Mesenchymal stem cell (in vitro differentiated cells and primary cell): ENCODE results near the gene FAM170B.

ENCODE experiments used
- DNase-seq: peaks from one replicate; pipeline ENCODE4 v3.0.0-alpha.2; 2013
- H2AFZ ChIP-seq: one replicate; pipeline ENCODE4 v1.6.1; 2013; ENCODE audit warnings: low read depth, mild to moderate bottlenecking, control low read depth, inconsistent platforms, low read length, moderate library complexity
- H2AK5ac ChIP-seq: 2 replicates; pipeline ENCODE4 v1.6.1; 2013; ENCODE audit warnings: low read length, moderate library complexity, mild to moderate bottlenecking, inconsistent platforms; ENCODE audit not compliant: severe bottlenecking
- H2BK120ac ChIP-seq: one replicate; pipeline ENCODE4 v1.6.1; 2013; ENCODE audit warnings: low read depth, mild to moderate bottlenecking, inconsistent platforms, low read length, moderate library complexity
- H2BK12ac ChIP-seq, 2 experiments: one replicate each; pipeline ENCODE4 v1.6.1; 2013; ENCODE audit warnings: inconsistent platforms in 2 of 2, low read length in 2 of 2, mild to moderate bottlenecking in 2 of 2, moderate library complexity in 2 of 2, control low read depth in 1 of 2
- H2BK15ac ChIP-seq: one replicate; pipeline ENCODE4 v1.6.1; 2013; ENCODE audit warnings: mild to moderate bottlenecking, low read depth, inconsistent platforms; ENCODE audit not compliant: poor library complexity, severe bottlenecking
- H2BK5ac ChIP-seq: 2 replicates; pipeline ENCODE4 v1.6.1; 2013; ENCODE audit warnings: low read depth, mild to moderate bottlenecking, low read length, control low read depth, inconsistent platforms; ENCODE audit not compliant: poor library complexity, severe bottlenecking
- H3K14ac ChIP-seq, 2 experiments: one replicate each; pipeline ENCODE4 v1.6.1; 2013; ENCODE audit warnings: inconsistent platforms in 2 of 2, low read length in 2 of 2, control low read depth in 1 of 2, mild to moderate bottlenecking in 1 of 2, moderate library complexity in 1 of 2
- H3K18ac ChIP-seq, 2 experiments: one replicate each; pipeline ENCODE4 v1.6.1; 2013; ENCODE audit warnings: inconsistent platforms in 2 of 2, low read length in 2 of 2, control low read depth in 1 of 2, low read depth in 1 of 2, mild to moderate bottlenecking in 1 of 2
- H3K23ac ChIP-seq, 2 experiments: one replicate each; pipeline ENCODE4 v1.6.1; 2013; ENCODE audit warnings: inconsistent platforms in 2 of 2, low read length in 2 of 2, mild to moderate bottlenecking in 2 of 2, moderate library complexity in 2 of 2, control low read depth in 1 of 2
- H3K27ac ChIP-seq: 2 replicates; pipeline ENCODE4 v1.5.1; 2013; ENCODE audit warnings: mild to moderate bottlenecking, moderate library complexity, low read length, control low read depth, inconsistent platforms; ENCODE audit not compliant: poor library complexity, severe bottlenecking
- H3K27me3 ChIP-seq, 2 experiments: 2 replicates each; pipeline versions ENCODE4 v1.6.1 to v1.7.0; 2013; ENCODE audit warnings: low read length in 2 of 2, mild to moderate bottlenecking in 2 of 2, moderate library complexity in 2 of 2, control low read depth in 1 of 2, inconsistent platforms in 1 of 2; ENCODE audit not compliant: control insufficient read depth in 1 of 2, insufficient read depth in 1 of 2
- H3K36me3 ChIP-seq, 2 experiments: 2 replicates each; pipeline versions ENCODE4 v1.6.1 to v1.7.0; 2013; ENCODE audit warnings: low read length in 2 of 2, control low read depth in 1 of 2, inconsistent platforms in 1 of 2, low read depth in 1 of 2, mild to moderate bottlenecking in 1 of 2; ENCODE audit not compliant: insufficient read depth in 2 of 2, control insufficient read depth in 1 of 2
- H3K4ac ChIP-seq, 2 experiments: one replicate each; pipeline ENCODE4 v1.6.1; 2013; ENCODE audit warnings: inconsistent platforms in 2 of 2, low read length in 2 of 2, mild to moderate bottlenecking in 2 of 2, moderate library complexity in 2 of 2, control low read depth in 1 of 2, low read depth in 1 of 2
- H3K4me1 ChIP-seq: 2 replicates; pipeline ENCODE4 v1.6.1; 2013; ENCODE audit warnings: low read depth, low read length, control low read depth; ENCODE audit not compliant: control insufficient read depth, insufficient read depth
- H3K4me2 ChIP-seq: 2 replicates; pipeline ENCODE4 v1.6.1; 2013; ENCODE audit warnings: low read length, mild to moderate bottlenecking, inconsistent platforms; ENCODE audit not compliant: poor library complexity, severe bottlenecking
- H3K4me3 ChIP-seq, 2 experiments: 2 replicates each; pipeline versions ENCODE4 v1.5.1 to v1.7.0; 2013; ENCODE audit warnings: low read length in 2 of 2, mild to moderate bottlenecking in 2 of 2, control low read depth in 1 of 2, low read depth in 1 of 2; ENCODE audit not compliant: insufficient read depth in 1 of 2
- H3K79me1 ChIP-seq: replicated peaks from 2 replicates; pipeline ENCODE4 v1.6.1; 2013; ENCODE audit warnings: mild to moderate bottlenecking, control low read depth, low read length, inconsistent platforms; ENCODE audit not compliant: poor library complexity, severe bottlenecking
- H3K9ac ChIP-seq: 2 replicates; pipeline ENCODE4 v1.7.0; 2013; ENCODE audit warnings: mild to moderate bottlenecking, low read length, moderate library complexity
- H3K9me3 ChIP-seq: 2 replicates; pipeline ENCODE4 v1.7.0; 2013; ENCODE audit warnings: mild to moderate bottlenecking, low read length; ENCODE audit not compliant: control insufficient read depth
- H4K8ac ChIP-seq: one replicate; pipeline ENCODE4 v1.6.1; 2013; ENCODE audit warnings: inconsistent platforms, mild to moderate bottlenecking, low read length, moderate library complexity
- H4K91ac ChIP-seq: one replicate; pipeline ENCODE4 v1.6.1; 2013; ENCODE audit warnings: mild to moderate bottlenecking, low read length, inconsistent platforms
- WGBS: methylation state at CpG from one replicate; pipeline ENCODE4 v1.1.7; 2013; ENCODE audit warnings: mixed read lengths; 5-methylcytosine and 5-hydroxymethylcytosine counted together

FAM170B gene

DNA sequence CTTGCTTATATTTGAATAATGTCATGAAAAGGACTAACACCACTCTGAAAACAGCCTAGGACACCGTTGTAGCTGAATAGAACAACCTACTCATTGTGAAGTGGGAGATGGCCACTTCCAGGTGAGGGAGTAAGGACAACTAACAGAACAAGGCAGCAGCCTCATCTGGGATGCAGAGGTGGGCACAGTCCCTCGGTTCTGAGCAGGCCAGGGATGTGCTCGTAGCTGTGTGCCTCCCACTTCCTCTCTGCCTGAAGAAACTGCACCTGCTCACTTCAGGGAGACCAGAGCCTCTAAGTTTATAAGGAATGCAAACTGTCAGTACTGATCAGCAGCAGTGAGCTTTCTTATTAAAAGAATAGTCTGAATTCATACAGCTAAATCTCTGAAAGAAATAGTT lies 21.0 kb downstream of the FAM170B start:
- WGBS, result 42% methylated on average over 3 of the region's 3 CpGs
- Histone ChIP-seq H3K27me3 (peaks cover 0 to 25% of the 10 kb centered on the region in 2 experiments), H2BK12ac (no peak overlapping the region), H3K36me3 (no peaks in the 10 kb centered on the region), H3K4me1 (peaks cover 10% of the 10 kb centered on the region), H3K9ac (no peak overlapping the region), H2AK5ac (no peak overlapping the region), H2BK15ac (no peak overlapping the region), H3K9me3 (no peaks in the 10 kb centered on the region), H3K79me1 (peaks cover 8% of the 10 kb centered on the region), H2BK120ac (no peak overlapping the region), H3K14ac (no peak overlapping the region), H3K4me2 (no peak overlapping the region), H3K23ac (no peak overlapping the region), H3K4me3 (no peak overlapping the region), H2BK5ac (no peak overlapping the region), H3K27ac (no peak overlapping the region), H4K91ac (no peak overlapping the region), H4K8ac (no peak overlapping the region), H3K4ac (no peak overlapping the region), H2AFZ (no peak overlapping the region), H3K18ac (no peak overlapping the region)
- no peak for DNase-seq

DNA sequence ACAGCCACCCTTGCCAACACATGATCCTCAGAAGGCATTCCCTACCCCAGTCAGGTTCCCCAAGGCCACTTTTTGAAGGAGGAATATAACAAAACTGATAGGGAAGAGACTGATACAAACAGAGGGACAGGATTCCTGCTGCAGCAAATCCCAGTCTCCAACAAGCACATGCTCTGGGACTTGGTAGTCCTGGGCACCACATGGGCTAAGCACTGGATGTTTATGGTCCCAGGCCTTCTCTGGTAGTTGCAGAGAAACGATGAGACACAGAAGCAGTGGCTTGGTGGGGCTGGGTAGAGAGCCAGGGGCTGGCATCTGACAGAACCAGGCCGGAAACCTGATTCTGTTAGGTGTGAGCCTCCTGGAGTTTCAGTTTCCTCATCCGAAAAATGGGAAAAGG lies 21.7 kb downstream of the FAM170B start:
- Histone ChIP-seq H2BK120ac (no peak overlapping the region), H3K79me1 (peaks cover 8% of the 10 kb centered on the region), H2BK5ac (no peak overlapping the region), H3K27ac (no peak overlapping the region), H3K9ac (no peak overlapping the region), H3K27me3 (peaks cover 0 to 24% of the 10 kb centered on the region in 2 experiments), H3K23ac (no peak overlapping the region), H3K4me1 (peaks cover 10% of the 10 kb centered on the region), H2AFZ (no peak overlapping the region), H3K4ac (no peak overlapping the region), H3K9me3 (no peaks in the 10 kb centered on the region), H4K8ac (no peak overlapping the region), H3K14ac (no peak overlapping the region), H3K18ac (no peak overlapping the region), H3K4me3 (no peak overlapping the region), H3K36me3 (peaks cover 5 to 7% of the 10 kb centered on the region in 2 experiments), H4K91ac (no peak overlapping the region), H2BK15ac (no peak overlapping the region), H2AK5ac (no peak overlapping the region), H2BK12ac (no peak overlapping the region), H3K4me2 (no peak overlapping the region)
- 73% methylated on average over 3 of the region's 3 CpGs for WGBS
- no peak for DNase-seq

DNA sequence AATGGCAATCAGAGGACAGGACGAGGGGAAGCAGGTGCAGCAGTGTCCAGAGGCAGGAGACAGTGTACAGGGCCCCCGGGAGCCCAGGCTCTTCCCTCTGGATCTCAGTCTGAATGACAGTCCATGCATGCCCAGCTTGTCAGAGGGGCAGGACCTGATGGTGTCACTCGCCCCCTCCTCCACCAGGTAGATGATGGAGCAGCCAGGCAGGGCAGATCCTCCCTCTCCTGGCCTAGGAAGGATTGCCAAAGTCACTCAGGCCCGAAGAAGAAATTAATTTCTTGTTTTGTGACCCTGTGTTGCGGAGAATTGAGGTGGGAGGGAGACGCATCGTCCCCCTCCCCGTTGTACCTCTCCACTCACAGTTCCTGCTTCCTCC lies 22.5 kb downstream of the FAM170B start:
- DNase-seq, result no peak
- Histone ChIP-seq H2BK5ac (no peak overlapping the region), H3K36me3 (peaks cover 9% of the 10 kb centered on the region in 2 experiments), H3K4ac (no peak overlapping the region), H2AK5ac (no peak overlapping the region), H3K23ac (no peak overlapping the region), H2BK12ac (no peak overlapping the region), H2AFZ (no peak overlapping the region), H3K9me3 (no peaks in the 10 kb centered on the region), H3K79me1 (peaks cover 8% of the 10 kb centered on the region), H3K18ac (no peak overlapping the region), H3K9ac (no peak overlapping the region), H3K27ac (no peak overlapping the region), H2BK120ac (no peak overlapping the region), H3K4me2 (no peak overlapping the region), H4K91ac (no peak overlapping the region), H3K4me3 (no peak overlapping the region), H3K4me1 (peaks cover 10% of the 10 kb centered on the region), H4K8ac (no peak overlapping the region), H2BK15ac (no peak overlapping the region), H3K14ac (no peak overlapping the region), H3K27me3 (peaks cover 0 to 18% of the 10 kb centered on the region in 2 experiments)
- 67% methylated on average over 8 of the region's 8 CpGs for WGBS

GRCh38 chr10:49110684-49111319 lies 23.0 kb downstream of the FAM170B start:
- no peak overlapping the region for H2BK5ac ChIP-seq
- H3K4me1 ChIP-seq, result peaks cover 10% of the 10 kb centered on the region
- H3K23ac ChIP-seq, result no peak overlapping the region
- no peak overlapping the region for H4K8ac ChIP-seq
- H2BK120ac ChIP-seq, result no peak overlapping the region
- H4K91ac ChIP-seq, result no peak overlapping the region
- DNase-seq, result no peak
- no peak overlapping the region for H2AFZ ChIP-seq
- no peaks in the 10 kb centered on the region for H3K9me3 ChIP-seq
- H3K4me2 ChIP-seq, result no peak overlapping the region
- H3K4me3 ChIP-seq, result no peak overlapping the region
- H3K18ac ChIP-seq, result no peak overlapping the region
- no peak overlapping the region for H3K4ac ChIP-seq
- no peak overlapping the region for H3K14ac ChIP-seq
- H3K79me1 ChIP-seq, result peaks cover 8% of the 10 kb centered on the region
- no peak overlapping the region for H3K27ac ChIP-seq
- no peak overlapping the region for H2AK5ac ChIP-seq
- 88% methylated on average over 3 of the region's 4 CpGs for WGBS
- H3K27me3 ChIP-seq, result peaks cover 0 to 13% of the 10 kb centered on the region in 2 experiments
- no peak overlapping the region for H3K9ac ChIP-seq
- H3K36me3 ChIP-seq, result peaks cover 9% of the 10 kb centered on the region in 2 experiments
- H2BK15ac ChIP-seq, result no peak overlapping the region
- H2BK12ac ChIP-seq, result no peak overlapping the region
